GM12873 (cell line): Measurements from ENCODE around the gene COQ2.

Experiments
- TF ChIP-seq, protein P1 (sequence below): IDR thresholded peaks from 2 replicates; pipeline ENCODE4 v1.5.1; 2012; ENCODE audit warnings: low read depth, mild to moderate bottlenecking, moderate library complexity, low read length, control low read depth; ENCODE audit not compliant: insufficient read depth; ENCODE audit errors: missing control alignments

COQ2 gene

GRCh38 chr4:83251447-83251830 lies 33.2 kb downstream of the COQ2 start:
- TF ChIP-seq, protein P1, sequence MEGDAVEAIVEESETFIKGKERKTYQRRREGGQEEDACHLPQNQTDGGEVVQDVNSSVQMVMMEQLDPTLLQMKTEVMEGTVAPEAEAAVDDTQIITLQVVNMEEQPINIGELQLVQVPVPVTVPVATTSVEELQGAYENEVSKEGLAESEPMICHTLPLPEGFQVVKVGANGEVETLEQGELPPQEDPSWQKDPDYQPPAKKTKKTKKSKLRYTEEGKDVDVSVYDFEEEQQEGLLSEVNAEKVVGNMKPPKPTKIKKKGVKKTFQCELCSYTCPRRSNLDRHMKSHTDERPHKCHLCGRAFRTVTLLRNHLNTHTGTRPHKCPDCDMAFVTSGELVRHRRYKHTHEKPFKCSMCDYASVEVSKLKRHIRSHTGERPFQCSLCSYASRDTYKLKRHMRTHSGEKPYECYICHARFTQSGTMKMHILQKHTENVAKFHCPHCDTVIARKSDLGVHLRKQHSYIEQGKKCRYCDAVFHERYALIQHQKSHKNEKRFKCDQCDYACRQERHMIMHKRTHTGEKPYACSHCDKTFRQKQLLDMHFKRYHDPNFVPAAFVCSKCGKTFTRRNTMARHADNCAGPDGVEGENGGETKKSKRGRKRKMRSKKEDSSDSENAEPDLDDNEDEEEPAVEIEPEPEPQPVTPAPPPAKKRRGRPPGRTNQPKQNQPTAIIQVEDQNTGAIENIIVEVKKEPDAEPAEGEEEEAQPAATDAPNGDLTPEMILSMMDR = no peak

- TF ChIP-seq, protein P1 = no peak
Measured at GRCh38 chr4:83250687-83251446, 33.7 kb downstream of the COQ2 start.

DNA sequence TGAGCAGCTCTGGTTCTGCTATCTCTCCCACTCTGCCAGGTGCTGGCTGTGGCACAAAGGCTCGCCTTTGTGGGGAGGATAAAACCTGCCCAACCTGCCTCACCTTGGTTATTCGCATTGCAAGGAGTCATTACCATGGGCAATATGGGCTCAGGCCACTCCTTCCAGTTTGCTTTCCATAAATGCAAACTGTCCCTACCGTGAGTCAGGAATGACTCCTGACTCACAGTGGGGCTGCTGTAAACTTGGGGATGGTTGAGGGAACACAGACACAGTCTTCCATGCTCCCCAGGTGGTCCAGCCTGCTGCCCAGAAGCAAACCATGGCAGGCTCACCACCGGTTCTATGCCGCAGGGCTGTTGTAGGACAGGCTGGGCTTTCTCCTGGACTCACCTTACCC lies 36.1 kb downstream of the COQ2 start:
- TF ChIP-seq, protein P1 = no peak

DNA sequence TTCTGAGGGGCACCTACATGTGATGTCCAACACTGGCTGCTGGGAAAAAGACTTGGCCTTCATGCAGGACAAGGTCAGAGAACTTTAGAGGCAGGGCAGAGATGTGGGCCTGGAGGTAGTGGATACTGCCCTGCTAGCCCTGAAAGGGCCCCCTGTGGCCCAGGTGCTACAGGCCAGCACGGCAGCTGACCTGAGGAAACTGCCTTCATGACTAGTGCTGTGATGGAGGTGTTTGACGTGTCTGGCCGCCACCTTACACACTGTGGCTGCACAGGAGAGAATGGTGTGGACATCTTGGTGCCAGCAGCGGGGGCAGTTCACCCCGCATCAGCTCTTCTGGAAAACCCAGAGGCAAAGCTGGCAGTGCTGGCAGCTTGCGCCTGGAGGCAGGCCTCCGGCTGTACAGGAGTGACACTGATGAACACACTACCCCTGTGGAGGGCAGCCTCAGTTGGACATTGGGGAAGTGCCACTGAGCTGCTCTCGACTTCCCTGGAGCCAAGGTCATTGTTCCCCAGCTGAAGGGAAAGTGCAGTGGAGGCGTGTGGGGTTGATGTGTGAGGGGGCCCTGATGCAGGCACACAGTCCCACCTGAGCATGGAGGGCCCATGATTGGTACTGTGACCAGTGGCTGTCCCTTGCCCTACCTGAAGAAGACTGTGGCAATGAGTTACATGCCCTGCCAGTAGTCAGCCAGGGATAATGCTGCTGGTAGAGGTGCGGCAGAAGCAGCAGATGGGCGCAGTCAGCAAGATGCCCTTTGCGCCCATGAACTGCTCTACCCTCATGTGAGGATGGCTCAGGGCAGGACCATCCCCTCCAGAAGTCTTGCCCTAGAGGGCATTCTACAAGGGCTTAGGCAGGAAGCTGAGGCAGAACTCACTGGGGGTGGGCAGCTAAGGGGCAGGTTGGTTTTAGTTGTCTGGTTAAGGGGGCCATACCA lies 36.9 kb downstream of the COQ2 start:
- TF ChIP-seq, protein P1 = no peak

DNA sequence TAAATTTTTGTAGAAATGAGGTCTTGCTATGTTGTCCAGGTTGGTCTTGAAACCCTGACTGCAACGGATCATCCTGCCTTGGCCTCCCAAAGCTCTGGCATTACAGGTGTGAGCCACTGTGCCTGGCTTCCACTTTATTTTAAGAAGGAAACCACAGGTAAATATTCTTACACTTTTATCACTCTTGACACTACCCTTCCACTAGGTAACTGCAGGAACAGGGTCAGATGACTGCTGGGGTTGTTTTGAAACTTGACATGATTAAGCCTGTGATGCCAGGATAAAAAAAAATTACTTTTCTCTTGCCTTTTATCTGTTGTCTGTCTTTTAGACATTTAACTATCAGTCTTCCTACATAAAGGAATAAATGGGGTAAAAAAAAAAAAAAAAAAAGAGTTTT lies 43.5 kb downstream of the COQ2 start:
- TF ChIP-seq, protein P1 = no peak

GRCh38 chr4:83240379-83240875 lies 44.2 kb downstream of the COQ2 start:
- TF ChIP-seq, protein P1 = no peak
